HG02885 (cell line): Measurements from ENCODE around the gene ARAF.

ENCODE experiments used
- ATAC-seq: cut with Tn5 transposase; IDR thresholded peaks from one replicate; pipeline ENCODE4 v1.9.1; 2021; ENCODE audit warnings: mild to moderate bottlenecking; ENCODE audit not compliant: unreplicated experiment, poor library complexity

Gene ARAF

GRCh38 chrX:47563801-47564315, 2.9 kb downstream of the ARAF start:
- ATAC-seq: no peak

DNA sequence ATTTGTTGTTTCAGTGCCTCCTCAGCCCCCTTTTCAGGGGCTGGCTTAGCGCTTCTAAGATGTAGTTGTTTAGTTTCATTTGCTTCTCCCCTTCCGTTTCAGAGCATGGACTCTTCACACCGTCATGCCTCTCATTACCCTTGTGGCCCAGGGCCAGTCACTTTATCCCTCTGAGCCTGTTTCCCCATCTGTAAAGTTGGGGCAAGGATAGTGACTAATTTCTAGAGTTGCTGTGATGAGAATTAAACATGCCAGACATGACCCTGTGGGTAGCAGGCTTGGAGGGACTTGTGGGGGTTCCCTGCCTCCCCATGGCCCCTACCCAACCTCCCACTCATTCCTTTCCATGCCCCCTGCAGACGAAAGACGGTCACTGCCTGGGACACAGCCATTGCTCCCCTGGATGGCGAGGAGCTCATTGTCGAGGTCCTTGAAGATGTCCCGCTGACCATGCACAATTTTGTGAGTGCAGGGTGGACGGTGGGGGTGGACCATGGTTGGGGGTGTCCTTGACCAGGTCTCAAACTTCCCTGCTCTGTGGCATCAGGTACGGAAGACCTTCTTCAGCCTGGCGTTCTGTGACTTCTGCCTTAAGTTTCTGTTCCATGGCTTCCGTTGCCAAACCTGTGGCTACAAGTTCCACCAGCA, 3.6 kb downstream of the ARAF start:
- no peak for ATAC-seq

- ATAC-seq: no peak
Observed at GRCh38 chrX:47566841-47567240, 5.8 kb downstream of the ARAF start.

GRCh38 chrX:47568656-47569295, 7.8 kb downstream of the ARAF start:
- ATAC-seq: no peak

DNA sequence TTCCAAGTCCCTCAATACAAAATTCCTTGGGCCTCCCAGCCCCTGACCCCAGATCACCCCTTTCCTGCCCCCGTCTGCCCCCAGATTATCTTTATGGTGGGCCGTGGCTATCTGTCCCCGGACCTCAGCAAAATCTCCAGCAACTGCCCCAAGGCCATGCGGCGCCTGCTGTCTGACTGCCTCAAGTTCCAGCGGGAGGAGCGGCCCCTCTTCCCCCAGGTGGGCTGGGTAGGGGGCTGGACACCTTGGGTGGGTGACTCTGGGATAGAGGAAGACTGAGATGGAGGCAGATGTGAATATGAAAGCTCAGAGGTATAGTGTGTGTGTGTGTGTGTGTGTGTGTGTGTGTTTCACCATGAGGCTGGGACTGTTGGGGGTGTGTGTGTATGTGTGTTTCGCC, 9.8 kb downstream of the ARAF start:
- no peak for ATAC-seq

- ATAC-seq: no peak
Observed at GRCh38 chrX:47571215-47571614, 10.2 kb downstream of the ARAF start.

DNA sequence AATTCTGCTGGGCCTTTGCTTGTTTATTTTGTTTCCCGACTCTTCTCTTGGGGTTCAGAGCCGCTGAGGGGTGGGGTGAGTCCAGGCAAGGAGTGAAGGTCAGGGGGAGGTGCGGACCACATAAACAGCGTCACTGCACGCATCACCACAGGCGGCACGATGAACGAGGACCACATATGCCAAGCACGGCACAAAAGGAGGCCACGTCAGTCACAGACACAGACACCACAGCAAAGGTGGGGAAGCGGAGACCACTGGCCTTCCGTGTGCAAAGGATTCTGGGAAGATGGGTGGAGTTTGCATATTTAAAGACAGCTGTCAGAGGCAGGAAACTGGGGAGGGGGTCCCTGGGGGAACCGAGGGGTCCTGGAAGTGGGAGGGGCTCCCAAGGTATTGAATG, 10.9 kb downstream of the ARAF start:
- ATAC-seq: no peak

GRCh38 chrX:47572773-47573340, 11.9 kb downstream of the ARAF start:
- no peak for ATAC-seq

- no peak for ATAC-seq
Observed at GRCh38 chrX:47573341-47574075, 12.5 kb downstream of the ARAF start.

DNA sequence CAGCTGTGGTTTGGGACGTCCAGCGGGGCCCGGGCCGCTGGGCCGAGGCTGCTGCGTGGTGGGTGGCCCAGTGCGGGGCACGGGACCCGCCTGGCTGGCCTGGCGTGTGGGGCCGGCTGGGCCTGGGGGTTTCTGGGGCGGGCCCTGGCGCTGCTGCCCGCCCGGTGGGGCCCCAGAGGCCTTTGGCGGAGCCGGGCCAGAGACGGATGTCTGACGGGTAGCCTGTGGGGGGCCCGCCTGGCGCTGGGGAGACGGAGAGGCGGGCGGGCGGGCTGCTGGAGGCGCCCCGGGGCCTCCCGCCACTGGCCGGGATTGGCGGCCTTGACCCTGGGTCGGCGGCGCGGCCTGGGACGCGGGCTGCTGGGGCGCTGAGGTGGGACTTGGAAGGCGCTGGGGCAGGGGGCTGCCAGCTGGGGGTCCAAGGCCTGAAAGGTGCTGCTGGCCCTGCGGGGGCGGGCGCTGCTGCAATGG, 13.1 kb downstream of the ARAF start:
- ATAC-seq: no peak

DNA sequence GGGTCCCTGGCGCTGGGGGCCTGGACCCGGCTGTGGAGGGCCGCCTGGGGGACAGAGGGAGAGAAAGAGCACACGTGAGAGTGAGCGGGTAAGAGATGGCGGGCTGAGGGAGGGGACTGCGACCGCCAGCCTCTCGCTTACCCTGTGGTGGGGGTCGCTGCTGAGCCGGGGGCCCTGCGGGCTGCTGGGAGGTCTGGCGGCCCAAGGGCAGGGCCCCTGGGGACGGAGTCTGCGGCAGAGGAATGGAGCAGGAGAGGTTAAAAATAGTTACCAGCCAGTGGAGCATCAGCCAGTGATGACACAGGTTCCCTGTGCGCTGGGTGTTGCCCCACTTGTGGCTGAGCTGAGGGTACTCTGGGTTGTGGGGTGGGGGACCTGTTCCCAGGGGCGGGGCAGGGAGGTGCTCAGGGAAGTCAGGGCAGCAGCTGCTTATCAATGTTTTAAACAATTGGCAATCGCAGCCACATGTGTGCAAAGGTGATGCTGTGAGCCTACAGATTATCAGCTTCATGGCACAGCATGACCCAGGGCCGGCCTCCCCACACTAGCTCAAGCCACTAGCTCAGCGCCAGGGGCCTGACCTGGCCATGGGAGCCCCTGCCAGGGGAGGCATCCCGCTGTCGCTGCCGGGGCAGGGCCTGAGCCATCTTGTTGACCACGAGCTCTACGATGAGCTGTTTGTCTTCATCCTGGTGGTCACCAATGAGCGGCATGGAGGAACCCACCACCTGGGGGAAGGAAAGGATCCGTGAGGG, 13.7 kb downstream of the ARAF start:
- ATAC-seq: no peak

DNA sequence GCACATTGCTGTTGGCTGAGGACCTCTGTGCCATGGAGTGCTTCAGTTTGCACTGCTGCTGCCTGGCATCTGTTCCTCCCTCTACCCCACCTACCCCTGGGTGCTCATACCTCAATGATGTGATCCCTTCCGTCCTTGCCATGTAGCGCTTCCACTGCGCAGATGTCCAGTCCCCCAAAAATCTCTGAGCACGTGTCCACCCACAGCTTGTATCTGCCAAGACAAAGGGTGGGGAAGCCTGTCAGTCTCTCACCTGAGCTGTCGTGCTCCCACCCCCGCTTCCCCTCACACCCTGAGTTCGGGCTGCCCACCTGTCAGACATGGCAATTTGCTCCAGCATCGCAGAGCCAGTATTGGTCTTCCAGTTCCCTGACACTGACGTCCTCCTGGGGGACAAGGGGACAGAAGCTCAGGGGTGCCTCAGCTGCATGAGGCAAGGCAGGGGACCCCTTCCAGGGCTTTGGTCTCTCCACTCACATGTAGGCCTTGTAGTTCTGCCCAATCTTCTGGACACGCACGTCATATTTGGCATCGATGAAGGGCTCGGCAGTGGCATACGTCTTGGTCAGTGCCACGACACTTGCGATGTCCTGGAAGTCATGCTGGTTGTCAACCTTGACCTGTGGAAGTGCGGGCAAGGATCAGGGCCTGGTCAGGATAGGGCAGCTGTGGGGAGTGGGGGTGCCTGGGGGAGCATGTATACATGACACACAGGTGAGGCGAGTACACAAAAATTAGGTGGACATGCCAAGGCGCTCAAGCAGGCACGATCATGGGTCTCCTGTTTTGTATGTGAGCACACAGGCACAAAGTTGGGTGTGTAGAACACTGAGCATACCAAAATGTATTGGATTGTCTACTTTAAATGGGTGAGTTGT, 15.3 kb downstream of the ARAF start:
- no peak for ATAC-seq

DNA sequence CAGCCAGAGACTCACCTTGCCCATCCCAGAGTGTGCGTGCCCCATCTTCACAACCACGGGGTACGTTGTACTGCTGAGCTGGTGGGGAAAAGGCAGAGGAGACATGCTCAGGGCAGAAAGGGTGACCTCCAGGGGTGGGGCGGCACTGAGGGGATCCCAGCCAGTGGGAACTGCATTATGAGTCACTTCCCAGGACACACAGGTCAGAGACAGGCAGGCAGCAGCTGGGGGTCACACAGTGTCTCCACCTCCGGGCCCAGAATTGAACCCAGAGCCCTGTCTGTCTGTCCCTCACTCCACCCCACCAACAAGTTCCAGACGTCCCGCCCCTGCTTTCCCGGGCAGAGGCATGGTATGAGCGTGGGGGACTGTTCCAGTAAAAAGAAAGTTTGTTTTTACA, 16.4 kb downstream of the ARAF start:
- no peak for ATAC-seq

DNA sequence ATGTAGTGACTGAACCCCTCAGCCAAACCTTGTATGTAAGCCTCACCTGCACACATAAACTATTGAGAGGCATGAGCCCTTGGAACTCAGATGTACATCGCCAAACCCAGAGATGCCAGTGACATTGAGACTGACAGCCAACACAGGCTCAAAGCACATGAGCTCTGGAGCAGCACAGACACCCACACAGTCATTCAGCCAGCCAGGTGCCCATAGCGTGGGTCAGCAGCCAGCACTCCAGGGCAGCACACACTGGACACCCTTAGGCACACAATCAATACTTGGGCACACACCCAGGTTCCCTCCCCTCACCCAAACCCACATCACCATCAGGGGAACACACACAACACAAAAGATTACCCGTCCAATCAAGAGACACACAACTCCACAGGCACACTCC, 16.9 kb downstream of the ARAF start:
- ATAC-seq: no peak

DNA sequence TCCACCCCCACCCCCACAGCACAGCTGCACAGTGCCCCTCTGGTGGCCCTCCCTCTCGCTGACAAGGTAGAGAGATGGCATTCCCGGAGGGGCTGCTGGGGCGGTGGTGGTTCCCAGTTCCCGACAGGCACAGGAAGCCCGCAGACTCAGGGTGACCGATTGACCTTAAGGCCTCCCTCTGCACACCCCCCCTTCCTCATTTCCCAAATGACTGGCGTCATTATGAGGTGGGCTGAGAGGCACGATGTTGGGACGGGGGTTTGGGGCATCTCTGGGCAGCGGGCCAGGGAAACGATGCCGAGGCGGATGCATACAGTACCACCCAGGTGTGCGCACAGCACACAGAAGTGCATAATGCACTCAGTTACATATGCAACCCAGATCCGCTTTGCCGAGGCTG, 17.7 kb downstream of the ARAF start:
- no peak for ATAC-seq

DNA sequence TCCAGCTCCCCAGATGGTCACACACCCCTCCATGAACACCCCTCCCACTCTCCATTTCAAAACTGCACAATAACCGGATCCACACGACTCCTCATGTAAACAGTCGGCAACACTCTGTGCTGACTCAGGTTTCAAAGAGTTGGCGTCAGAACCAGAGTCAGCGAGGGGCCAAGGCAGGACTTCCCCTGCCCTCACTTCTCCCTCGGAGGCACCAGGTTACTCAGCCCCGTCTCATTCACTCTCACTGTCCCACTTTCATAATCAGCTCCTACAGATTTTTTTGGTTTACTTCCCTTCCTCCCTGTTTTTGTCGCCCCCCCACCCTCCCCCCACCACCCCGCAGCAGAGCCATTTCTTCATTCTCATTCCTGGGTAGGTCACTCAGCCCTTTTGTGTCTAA, 18.5 kb downstream of the ARAF start:
- no peak for ATAC-seq

- peak; percentile 90 for ATAC-seq
Observed at GRCh38 chrX:47581731-47582647, 21.0 kb downstream of the ARAF start, which contains the start of gene TIMP1. Gene TIMP1, plus strand, starts transcription at chrX:47582436. Its CDS starts 980 bp downstream, at chrX:47583416.

- ATAC-seq: no peak
Observed at GRCh38 chrX:47583240-47583861, 22.3 kb downstream of the ARAF start.
